Subcutaneous abdominal adipose tissue (tissue), 5 donors: ENCODE data around the gene TTC24.
A peak's percentile ranks its signal among the peaks of the same experiment; 100 is the strongest.

ENCODE experiments used
- H3K27ac ChIP-seq: one replicate; pipeline ENCODE4 v1.7.0; 2013; ENCODE audit warnings: low read depth, mild to moderate bottlenecking, inconsistent platforms, low read length, moderate library complexity
- H3K27me3 ChIP-seq, 5 donors: one replicate each; pipeline ENCODE4 v1.7.0; 2013; ENCODE audit warnings: low read length in 5 of 5, inconsistent platforms in 1 of 5; ENCODE audit not compliant: control insufficient read depth in 5 of 5, insufficient read depth in 4 of 5
- H3K36me3 ChIP-seq, 5 donors: one replicate each; pipeline ENCODE4 v1.7.0; 2013; ENCODE audit warnings: low read length in 5 of 5; ENCODE audit not compliant: control insufficient read depth in 5 of 5, insufficient read depth in 5 of 5
- H3K4me1 ChIP-seq, 5 donors: one replicate each; pipeline ENCODE4 v1.7.0; 2013; ENCODE audit warnings: low read length in 5 of 5, mild to moderate bottlenecking in 3 of 5, moderate library complexity in 1 of 5; ENCODE audit not compliant: control insufficient read depth in 5 of 5, insufficient read depth in 5 of 5
- H3K4me3 ChIP-seq, 5 donors: one replicate each; pipeline ENCODE4 v1.7.0; 2013; ENCODE audit warnings: low read length in 5 of 5, low read depth in 1 of 5
- H3K9ac ChIP-seq, 5 donors: one replicate each; pipeline ENCODE4 v1.7.0; 2013; ENCODE audit warnings: low read length in 5 of 5, mild to moderate bottlenecking in 4 of 5, moderate library complexity in 3 of 5
- H3K9me3 ChIP-seq, 5 donors: one replicate each; pipeline ENCODE4 v1.7.0; 2013; ENCODE audit warnings: low read length in 5 of 5; ENCODE audit not compliant: control insufficient read depth in 5 of 5
- donor health status: healthy.
- donor health status: healthy.
- donor health status: healthy.
- donor health status: healthy.
- donor health status: healthy.

Gene TTC24

GRCh38 chr1:156618853-156619581 lies 39.5 kb downstream of the TTC24 start, which contains the start of gene HAPLN2:
Gene HAPLN2 (plus strand): TSS chr1:156619415. CDS start chr1:156623491, 4,076 bp downstream.
- Histone ChIP-seq H3K4me1 (peaks cover 2 to 14% (median 9%) of the 10 kb centered on the region in 5 donors), H3K9ac (no peak within 1 kb of the TSS), H3K4me3 (no peak within 1 kb of the TSS), H3K9me3 (no peaks in the 10 kb centered on the region), H3K27ac (no peak within 1 kb of the TSS), H3K27me3 (peaks cover 6 to 44% (median 33%) of the 10 kb centered on the region in 5 donors), H3K36me3 (no peaks in the 10 kb centered on the region)

- Histone ChIP-seq H3K9ac (no peak overlapping the region), H3K4me3 (no peak overlapping the region), H3K27me3 (peaks cover 12 to 50% (median 39%) of the 10 kb centered on the region in 5 donors), H3K4me1 (peaks cover 2 to 19% (median 14%) of the 10 kb centered on the region in 5 donors), H3K27ac (no peak overlapping the region), H3K36me3 (no peaks in the 10 kb centered on the region), H3K9me3 (no peaks in the 10 kb centered on the region)
Observed at GRCh38 chr1:156619582-156619955, 40.0 kb downstream of the TTC24 start.

- peaks cover 0 to 26% (median 24%) of the 10 kb centered on the region in 5 donors for H3K4me1 ChIP-seq
- no peak overlapping the region for H3K4me3 ChIP-seq
- peaks cover 17 to 59% (median 45%) of the 10 kb centered on the region in 5 donors for H3K27me3 ChIP-seq
- no peaks in the 10 kb centered on the region for H3K9me3 ChIP-seq
- H3K9ac ChIP-seq: no peak overlapping the region
- no peak overlapping the region for H3K27ac ChIP-seq
- no peaks in the 10 kb centered on the region for H3K36me3 ChIP-seq
Observed at GRCh38 chr1:156622581-156623297, 43.2 kb downstream of the TTC24 start.

DNA sequence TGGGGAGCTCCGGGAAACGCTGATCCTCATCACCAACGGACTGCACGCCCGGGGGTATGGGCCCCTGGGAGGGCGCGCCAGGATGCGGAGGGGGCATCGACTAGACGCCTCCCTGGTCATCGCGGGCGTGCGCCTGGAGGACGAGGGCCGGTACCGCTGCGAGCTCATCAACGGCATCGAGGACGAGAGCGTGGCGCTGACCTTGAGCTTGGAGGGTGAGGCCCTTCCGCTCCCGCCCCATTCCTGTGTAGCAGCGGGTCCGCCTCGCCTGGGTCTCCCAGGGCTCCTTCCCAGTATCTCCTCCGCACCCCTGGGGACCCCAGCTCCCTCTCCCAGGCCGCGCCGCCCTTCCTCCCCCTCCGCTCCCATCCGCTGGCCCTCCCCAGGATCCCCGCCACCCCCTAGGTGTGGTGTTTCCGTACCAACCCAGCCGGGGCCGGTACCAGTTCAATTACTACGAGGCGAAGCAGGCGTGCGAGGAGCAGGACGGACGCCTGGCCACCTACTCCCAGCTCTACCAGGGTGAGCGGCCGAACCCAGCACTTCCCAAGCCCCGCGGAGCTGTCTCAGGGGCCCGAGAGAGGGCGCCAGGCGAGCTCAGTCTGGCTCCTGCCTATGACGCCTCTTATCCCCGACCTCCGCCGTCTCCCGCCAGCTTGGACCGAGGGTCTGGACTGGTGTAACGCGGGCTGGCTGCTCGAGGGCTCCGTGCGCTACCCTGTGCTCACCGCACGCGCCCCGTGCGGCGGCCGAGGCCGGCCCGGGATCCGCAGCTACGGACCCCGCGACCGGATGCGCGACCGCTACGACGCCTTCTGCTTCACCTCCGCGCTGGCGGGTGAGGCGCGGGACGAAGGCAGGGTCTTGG lies 44.7 kb downstream of the TTC24 start:
- no peak overlapping the region for H3K27ac ChIP-seq
- peaks cover 17 to 55% (median 40%) of the 10 kb centered on the region in 5 donors for H3K27me3 ChIP-seq
- H3K36me3 ChIP-seq: no peaks in the 10 kb centered on the region
- peaks cover 0 to 26% (median 24%) of the 10 kb centered on the region in 5 donors for H3K4me1 ChIP-seq
- H3K9ac ChIP-seq: no peak overlapping the region
- peak overlapping the region in 4 of 5 donors; percentile 36 to 62 (median 52) for H3K4me3 ChIP-seq
- H3K9me3 ChIP-seq: no peaks in the 10 kb centered on the region

DNA sequence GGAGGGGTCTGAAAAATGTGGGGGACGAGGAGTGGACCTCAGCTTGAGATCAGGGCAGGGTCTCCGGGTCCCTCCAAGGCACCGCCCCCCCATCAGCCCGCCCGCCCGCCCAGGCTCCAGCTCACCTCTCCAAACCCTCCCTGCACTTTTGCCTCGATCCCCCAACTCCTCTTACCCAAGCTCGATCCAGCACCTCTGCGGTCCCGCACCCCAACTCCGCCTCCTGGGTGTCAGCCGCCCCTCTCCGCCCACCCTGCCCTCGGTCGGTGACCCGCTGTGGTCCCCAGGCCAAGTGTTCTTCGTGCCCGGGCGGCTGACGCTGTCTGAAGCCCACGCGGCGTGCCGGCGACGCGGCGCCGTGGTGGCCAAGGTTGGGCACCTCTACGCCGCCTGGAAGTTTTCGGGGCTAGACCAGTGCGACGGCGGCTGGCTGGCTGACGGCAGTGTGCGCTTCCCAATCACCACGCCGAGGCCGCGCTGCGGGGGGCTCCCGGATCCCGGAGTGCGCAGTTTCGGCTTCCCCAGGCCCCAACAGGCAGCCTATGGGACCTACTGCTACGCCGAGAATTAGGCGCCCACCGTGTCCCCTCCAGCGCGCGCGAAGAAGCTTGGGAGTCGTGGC lies 45.4 kb downstream of the TTC24 start:
- Histone ChIP-seq H3K27ac (no peak overlapping the region), H3K27me3 (peaks cover 18 to 49% (median 35%) of the 10 kb centered on the region in 5 donors), H3K4me1 (peaks cover 0 to 26% (median 24%) of the 10 kb centered on the region in 5 donors), H3K4me3 (peak overlapping the region in 4 of 5 donors; percentile 36 to 62 (median 52)), H3K9me3 (no peaks in the 10 kb centered on the region), H3K9ac (no peak overlapping the region), H3K36me3 (no peaks in the 10 kb centered on the region)

DNA sequence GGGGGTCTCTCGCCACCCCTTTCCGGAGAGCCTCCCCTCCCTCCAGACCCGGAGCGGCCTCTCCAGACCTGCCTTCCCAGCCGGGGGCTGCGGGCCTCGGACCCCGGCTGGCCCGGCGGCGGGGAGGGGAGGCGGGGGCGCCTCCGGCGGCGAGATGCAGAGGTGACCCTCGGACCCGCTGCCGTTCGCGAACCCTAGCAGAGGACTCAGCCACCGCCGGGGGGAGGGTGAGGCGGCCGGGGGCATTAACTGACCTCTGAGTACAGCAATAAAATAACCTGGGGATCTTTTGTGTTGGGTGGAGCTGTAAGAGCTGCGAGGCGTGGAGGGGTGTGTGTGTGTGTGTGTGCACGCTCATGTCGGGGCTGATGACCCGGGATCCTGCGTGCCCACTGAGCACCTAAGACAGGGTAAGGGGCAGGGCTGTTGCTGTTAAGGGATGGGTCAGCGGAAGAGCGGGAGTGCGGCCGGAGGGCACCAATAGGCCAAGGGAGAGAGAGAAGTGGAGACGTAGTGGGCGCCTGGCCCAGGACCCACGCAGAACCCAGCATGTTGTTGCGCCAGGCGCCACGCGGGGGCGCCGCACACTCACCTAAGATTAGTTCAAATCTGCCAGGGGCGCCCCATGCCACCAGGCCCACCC lies 46.0 kb downstream of the TTC24 start:
- Histone ChIP-seq H3K36me3 (no peaks in the 10 kb centered on the region), H3K9ac (no peak overlapping the region), H3K9me3 (no peaks in the 10 kb centered on the region), H3K4me1 (peaks cover 0 to 26% (median 24%) of the 10 kb centered on the region in 5 donors), H3K27ac (no peak overlapping the region), H3K4me3 (peak overlapping the region in 2 of 5 donors; percentile 9 to 54), H3K27me3 (peaks cover 18 to 46% (median 36%) of the 10 kb centered on the region in 5 donors)

DNA sequence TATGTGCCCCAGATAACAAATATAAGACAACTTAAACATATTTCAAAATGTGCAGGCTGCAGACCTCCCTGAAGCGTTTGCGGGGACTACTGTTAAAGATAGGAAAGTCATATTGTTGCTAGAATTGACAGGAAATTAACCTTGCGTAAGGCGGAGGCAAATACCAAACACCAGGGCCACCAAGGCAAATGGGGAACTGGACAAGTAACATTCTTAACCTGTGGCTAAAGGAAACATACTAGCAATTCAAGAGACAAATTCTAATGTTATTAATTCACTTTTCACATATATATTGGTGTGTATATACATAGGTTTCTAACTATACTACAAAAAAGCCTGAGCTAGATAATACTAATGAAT lies 46.5 kb downstream of the TTC24 start:
- no peak overlapping the region for H3K27ac ChIP-seq
- H3K36me3 ChIP-seq: no peaks in the 10 kb centered on the region
- no peak overlapping the region for H3K9ac ChIP-seq
- peaks cover 18 to 46% (median 34%) of the 10 kb centered on the region in 5 donors for H3K27me3 ChIP-seq
- H3K4me1 ChIP-seq: peaks cover 0 to 26% (median 24%) of the 10 kb centered on the region in 5 donors
- H3K4me3 ChIP-seq: no peak overlapping the region
- no peaks in the 10 kb centered on the region for H3K9me3 ChIP-seq

GRCh38 chr1:156627313-156627880 lies 47.9 kb downstream of the TTC24 start:
- H3K4me3 ChIP-seq: no peak overlapping the region
- H3K27me3 ChIP-seq: peaks cover 18 to 48% (median 39%) of the 10 kb centered on the region in 5 donors
- no peak overlapping the region for H3K27ac ChIP-seq
- H3K36me3 ChIP-seq: no peaks in the 10 kb centered on the region
- H3K9me3 ChIP-seq: no peaks in the 10 kb centered on the region
- peaks cover 0 to 26% (median 24%) of the 10 kb centered on the region in 5 donors for H3K4me1 ChIP-seq
- no peak overlapping the region for H3K9ac ChIP-seq
